Right hindlimb (tissue), 1 donor: ENCODE results near the gene TMEM169.
"Not testable (repeated sequence)": the region's sequence is repeated elsewhere in the genome, so short reads cannot be mapped to it uniquely, and the experiment has no call there.

ENCODE experiments used
- DNase-seq: peaks from one replicate; pipeline ENCODE4 v3.0.0-alpha.2; 2018

Gene TMEM169

DNA sequence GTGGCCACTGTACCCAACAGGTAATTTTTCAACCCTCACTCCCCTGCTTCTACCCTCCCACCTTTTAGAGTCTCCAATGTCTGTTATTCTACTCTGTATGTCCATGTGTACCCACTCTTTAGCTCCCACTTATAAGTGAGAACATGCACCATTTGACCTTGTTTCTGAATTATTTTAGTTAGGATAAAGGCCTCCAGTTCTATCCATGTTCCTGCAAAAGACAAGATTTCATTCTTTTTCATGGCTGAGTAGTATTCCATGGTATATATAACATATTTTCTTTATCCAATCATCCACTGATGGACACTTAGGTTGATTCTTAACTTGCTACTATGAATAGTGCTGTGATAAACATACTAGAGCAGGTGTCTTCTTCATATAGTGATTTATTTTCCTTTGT lies 9.2 kb upstream of the TMEM169 start:
- DNase-seq = no peak

DNA sequence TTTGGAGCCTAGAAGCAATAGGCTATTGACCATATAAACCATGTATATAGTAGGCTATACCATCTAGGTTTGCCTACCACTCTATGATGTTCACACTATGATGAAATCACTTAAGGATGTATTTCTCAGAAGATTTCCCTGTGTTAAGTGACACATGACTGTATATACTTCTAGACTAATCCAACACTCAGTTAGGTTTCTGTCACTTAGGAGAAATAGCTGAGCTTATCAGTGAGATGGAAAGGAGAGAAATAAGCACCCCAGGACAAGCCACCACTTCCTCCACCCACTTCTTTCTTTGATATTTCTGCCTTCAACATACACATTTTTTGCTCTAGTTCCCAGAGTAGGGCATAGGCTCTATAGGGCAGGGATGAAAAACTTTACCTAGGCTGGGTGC lies 7.9 kb upstream of the TMEM169 start:
- no peak for DNase-seq

DNA sequence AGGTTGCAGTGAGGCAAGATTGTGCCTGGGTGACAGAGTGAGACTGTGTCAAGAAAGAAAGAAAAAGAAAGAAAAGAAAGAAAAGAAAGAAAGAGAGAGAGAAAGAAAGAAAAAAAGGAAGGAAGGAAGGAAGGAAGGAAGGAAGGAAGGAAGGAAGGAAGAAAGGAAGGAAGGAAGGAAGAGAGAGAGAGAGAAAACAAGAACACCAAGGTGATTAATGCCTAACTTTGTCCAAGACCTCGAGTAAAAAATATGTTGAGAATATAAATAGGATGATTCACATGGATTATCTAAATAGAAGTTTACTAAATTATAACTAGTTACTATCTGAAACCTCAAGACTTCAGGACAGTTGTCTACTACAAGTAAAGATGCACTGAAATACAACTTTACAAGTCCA lies 7.3 kb upstream of the TMEM169 start:
- no peak for DNase-seq

DNA sequence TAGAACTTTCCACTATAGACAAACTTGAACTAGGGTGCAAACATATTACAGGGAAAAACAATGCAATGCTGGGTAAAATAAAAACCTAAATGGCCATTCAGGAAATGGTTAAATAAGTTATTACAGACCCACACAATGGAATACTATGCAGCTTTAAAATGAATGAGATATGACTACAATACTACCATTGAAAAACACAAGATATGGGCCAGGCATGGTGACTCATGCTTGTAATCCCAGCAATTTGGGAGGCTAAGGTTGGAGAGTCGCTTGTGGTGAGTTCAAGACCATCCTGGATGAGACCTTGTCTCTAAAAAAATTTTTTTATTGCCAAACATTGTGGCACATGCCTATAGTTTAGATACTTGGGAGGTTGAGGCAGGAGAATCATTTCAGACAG lies 6.9 kb upstream of the TMEM169 start:
- DNase-seq = no peak

DNA sequence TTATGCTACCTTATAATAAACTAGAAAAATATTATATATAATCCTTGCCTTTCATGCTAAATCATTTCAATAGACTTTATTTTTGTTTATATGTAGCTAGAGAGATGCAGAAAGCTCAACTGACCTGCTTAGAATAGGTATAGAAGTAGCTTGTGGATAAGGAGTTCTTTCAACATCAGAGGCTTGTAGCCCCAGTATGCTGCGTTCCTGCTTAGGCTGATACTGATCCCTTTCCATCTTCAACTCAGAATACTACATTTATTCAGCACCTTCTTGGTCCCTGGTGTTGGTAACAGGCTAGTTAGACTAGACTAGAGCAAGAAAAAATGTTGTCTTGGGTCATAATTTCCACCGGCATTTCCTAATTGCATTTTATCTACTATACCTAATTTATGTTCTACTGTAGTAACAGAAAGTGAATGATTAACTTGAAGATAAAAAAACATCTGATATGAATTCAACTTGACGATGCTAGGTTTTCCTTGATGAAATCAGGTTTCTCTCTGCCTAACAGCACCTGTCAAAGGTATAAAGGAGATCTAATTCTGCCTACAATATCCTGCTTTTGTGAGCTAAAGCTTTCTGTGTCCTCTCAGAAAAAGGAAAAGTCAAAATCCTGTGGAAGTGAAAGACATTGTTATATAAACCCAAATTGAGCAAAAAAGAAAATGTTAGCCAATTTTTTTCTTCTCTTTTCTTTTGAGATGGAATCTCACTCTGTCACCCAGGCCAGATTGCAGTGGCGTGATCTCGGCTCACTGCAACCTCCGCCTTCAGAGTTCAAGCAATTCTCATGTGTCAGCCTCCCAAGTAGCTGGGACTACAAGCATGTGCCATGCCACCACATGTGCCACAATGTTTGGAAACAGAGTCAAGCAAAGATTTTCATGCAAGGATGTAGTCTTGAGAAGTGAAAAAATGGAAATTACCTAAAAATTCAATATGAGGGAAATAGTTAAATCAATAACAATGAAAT lies 5.9 kb upstream of the TMEM169 start:
- no peak for DNase-seq

DNA sequence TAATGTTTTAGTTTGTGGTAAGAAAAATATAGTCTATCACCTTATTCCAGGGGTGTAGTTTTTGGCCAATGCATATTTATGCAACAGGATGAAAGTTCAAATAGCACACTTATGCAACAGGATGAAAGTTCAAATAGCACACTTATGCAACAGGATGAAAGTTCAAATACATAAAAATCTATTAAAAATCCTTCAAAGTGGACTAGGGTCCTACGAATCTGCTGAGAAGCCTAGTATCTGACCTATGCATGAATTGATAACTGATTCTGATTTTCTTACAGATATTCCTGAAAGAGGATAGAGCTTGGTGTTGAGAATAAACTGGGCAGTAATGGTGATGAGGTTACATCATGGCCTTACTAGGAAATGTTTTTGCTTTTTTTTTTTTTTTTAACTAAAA lies 2.9 kb upstream of the TMEM169 start:
- DNase-seq = no peak

DNA sequence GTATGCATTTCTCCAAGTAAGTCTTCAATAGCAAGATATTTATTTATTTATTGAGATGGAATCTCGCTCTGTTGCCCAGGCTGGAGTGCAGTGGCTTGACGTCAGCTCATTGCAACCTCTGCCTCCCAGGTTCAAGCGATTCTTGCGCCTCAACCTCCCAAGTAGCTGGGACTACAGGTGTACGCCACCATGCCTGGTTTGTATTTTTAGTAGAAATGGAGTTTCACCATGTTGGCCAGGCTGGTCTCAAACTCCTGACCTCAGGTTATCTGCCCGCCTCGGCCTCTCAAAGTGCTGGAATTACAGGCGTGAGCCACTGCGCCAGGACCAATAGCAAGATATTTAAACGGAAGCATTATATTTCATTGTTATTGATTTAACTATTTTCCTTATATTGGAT lies 1.7 kb upstream of the TMEM169 start:
- not testable (repeated sequence) for DNase-seq

DNA sequence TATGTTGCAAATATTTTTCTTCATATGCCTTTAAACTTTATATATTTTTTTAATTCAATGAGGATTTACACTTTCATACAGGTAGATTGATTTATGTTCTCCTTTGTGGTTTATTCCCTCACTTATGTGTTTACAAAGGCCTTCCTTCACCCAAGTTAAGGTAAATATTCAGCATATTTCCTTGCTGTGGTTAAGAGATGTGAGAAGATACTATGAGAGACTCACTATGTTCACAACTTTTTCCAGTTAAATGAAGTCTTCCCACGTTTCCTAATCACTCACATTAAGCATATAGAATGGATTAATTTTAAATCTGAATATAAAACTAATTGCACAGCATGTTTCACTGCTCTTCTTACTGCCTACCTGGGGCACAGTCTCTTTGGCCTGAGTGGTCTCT lies 707 bp upstream of the TMEM169 start:
- no peak for DNase-seq

DNA sequence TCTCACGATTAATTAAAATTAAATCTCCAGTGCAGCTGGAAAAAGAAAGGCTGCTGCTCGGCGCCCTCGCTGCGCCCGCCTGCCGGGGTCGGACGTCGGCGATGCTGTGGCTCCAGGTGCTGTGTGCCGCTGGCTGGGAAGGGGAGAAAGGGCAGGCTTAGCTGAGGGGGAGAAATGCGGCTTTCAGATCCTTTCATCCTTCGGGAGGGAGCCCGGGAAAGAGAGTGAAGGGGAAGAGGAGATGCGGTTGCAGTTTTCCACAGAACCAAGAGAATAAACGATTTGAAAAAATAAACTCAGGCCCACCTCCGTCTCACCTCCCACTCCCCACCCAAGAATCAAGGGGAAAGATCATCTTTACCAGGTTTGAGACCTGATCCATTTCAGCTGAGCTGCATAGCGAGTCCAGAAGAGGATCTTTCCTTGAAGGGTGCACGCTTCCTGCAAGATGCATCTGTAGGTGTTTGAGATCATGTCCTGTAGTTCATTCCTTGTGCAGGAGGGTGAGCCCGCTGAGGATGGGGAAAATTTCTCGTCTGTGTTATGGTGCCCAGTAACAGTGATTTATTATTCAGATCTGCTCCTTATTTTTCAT lies 495 bp downstream of the TMEM169 start:
- DNase-seq = peak; percentile 20

DNA sequence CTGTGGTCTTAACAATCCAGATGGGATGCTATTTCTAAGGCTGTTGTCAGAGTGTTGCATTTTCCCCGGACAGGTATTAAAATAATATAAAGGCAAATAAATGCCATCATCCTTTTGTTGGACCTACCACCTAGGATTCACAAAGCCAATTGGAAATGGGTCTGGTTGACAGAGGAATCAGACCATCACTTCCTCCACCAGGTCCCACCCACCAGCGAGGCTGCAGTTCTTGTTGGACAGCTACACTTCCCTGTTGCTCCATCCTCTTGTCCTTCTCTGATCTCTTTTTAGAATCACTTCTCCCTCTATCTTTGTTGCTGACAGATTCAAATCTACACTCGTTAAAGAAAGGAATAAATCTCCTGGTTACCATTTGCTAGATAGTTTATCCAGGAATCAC lies 1.1 kb downstream of the TMEM169 start:
- no peak for DNase-seq

DNA sequence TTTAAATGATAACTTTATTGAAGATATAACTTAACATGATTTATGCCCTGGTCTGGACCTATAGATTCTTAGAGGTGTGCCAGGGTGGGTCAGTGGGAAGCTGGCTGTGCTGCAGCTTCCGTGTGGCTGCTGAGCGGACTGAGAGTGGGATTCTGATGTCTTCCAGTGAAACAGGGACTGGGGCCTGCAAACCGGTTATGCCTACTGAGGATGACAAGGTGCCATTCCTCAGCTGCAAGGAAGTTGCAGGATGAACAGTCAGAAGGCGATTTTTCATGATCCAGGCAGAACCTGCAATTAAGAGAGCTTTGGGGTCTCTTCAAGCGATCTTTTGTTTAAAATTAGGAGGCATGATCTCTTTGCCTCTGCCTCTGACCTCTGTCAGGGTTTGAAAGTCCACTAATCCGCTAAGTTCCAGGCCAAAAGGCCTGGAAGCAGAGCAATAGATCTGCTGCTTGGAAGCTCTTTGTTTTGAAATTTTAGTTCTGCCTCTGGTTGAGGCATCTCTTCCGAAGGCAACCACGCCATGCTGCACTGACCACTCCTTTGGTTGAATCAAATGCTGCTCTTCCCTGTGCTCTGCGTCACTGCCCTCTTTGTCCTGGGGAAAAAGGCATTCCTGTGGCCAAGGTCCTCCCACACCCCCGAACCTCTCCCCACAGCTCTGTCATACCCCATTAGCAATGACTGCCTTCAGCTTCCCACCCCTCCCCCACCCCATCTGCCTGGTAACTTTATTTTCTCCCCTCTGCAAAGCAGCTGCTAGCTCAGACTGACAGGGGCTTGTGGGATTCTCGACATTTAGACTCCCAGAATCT lies 2.0 kb downstream of the TMEM169 start:
- peak; percentile 60 for DNase-seq

DNA sequence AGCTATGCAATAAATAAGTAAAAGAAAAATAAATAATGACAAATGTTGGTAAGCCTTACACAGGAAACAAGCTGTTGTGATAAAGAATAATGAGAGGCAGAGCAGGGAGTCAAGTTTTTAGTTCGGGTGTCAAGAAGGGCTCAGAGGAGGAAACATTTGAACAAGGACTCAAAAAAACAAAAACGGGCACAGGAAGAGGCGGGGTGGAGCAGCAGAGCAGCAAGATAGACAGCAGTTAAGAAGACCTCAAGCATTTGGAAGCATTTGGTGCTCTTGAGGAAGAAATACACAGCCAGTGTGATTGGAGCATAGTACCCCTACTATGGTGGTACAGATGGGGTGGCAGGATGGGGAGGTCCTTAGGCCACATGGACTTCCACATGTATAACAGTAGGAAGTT lies 2.8 kb downstream of the TMEM169 start:
- DNase-seq = no peak

DNA sequence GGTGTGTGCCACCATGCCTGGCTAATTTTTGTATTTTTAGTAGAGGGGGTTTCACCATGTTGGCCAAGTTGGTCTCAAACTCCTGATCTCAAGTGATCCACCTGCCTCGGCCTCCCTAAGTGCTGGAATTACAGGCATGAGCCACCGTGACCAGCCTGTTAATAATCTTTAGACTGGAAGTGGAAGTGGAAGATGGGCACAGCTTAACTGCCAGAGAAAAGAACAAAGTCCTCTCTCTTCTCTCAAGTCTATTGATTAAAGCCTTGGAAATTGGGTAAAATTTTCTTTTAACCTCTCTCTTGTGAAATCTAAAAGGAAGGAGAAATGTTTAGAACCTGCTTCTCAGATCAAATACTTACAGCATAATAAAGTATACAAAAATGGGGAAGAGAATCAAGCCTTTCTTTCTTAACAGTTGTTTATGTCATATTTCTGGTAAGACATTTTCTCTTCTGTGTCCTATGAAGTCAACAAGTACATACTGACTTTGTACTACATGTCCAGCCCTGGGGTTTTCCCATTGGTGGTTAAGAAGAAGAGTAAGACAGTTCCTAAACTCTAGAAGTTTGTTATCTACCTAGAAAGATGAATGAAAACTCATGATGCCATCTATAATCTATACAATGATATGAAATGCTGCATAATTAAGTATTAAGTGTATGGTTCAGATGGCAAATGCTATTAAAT lies 4.6 kb downstream of the TMEM169 start:
- DNase-seq = no peak

DNA sequence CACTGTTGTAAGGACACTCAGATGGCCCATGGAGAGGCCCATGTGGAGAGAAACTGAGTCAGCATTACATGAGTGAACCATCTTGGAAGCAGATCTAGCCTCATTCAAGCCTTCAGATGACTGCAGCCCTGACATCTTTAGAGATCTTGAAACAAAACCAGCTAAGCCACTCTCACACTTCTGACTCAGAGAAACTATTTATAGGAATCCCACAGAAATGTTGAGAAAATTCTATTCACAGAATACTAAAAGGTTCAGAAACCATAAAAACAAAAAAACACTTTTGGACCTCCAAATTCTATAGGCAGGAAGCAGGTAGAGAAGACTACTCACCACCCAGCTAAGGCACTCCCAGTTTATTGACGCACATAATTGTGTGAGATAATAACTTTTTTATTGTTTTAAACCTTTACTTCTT lies 8.7 kb downstream of the TMEM169 start:
- no peak for DNase-seq

DNA sequence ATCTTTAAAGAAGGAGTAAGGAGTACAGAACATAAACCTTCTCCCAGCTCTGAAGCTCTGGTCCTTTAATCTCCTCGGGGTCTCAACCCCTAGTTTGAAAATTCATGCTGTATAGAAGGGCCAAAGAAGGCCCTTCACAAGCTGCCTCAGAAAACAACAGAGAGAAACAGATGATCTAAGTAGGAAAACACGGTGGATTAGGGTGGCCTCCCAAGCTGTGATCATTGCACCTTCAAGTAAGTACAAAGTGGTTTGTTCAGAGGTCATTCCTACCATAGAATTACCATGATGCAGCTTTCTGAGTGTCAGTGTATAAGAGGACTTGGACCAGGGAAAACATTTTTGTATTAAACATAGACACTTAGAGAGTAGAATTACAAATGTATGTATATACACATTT lies 10.9 kb downstream of the TMEM169 start:
- no peak for DNase-seq

DNA sequence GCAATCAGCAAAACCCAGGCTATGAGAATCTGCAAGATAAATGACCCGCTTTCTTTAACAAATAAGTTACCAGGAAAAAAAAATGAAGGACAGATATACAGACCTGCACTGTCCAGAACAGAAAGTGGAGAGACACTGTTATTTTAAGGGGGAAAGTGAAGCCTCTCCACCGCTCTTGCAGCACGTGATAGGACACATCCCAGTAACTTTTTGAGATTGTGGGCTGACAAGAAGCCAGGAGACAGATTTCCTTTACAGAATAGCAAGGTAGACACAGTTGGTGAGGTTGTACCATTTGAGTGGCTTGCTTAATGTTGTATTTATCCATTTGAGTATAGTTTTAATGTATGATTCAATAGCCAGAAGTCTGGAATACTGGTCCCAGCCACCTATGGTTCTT lies 13.0 kb downstream of the TMEM169 start:
- DNase-seq = no peak

DNA sequence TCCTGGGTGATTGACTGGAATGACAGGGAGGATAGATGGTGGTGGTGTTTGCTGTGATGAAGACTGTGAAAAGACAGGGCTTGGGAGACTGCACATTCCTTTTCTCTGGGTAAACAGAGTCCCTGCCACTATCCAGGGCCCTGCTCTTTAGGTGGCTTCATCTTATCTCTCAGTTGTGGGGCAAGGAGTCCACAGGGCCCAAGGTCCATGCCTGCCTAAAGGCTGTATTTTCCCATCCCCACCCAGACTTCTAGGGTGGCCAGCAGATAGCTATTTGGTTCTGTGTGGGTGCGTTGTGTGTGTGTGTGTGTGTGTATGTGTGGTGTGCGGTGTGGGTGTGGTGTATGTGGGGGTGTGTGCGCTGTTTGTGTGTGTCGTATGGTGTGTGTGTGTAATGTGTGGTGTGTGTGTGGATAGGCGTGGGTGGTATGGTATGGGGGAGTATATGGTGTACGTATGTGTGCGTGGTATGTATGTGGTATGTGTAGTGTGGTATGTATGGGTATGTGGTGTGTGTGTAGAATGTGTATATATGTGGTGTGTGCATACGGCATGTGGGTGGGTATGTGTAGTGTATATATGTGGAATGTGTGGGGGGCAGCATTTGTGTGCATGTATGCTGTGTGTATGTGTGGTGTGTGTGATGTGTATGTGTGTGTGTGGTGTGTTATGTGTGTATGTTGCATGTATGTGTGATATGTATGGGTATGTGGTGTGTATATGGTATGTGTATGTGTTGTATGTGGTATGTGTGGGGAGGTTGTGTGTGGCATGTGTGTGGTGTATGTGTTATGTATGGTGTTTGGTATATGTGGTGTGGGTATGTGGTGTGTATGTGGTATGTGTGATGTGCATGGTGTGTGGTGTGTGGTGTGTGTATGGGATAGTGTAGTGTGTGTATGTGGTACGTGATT lies 17.0 kb downstream of the TMEM169 start:
- no peak for DNase-seq

DNA sequence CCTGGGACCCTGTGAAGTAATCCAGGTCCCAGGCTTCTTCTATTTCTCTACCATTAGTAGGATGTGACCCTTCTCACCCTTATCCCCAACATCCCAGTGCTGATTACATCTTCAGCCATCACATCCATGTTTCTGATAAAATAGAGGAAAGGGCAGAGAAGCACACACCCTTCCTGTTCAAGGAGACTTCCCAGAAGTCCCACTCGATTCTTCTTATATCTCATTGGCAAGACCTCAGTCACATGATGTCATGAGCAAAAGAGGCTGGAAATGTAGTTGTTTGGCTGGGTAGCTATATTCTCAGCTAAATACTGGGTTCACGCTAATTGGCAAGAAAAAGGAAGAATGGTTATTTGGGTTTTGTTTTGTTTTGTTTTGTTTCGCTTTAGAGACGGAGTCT lies 19.4 kb downstream of the TMEM169 start:
- DNase-seq = no peak

DNA sequence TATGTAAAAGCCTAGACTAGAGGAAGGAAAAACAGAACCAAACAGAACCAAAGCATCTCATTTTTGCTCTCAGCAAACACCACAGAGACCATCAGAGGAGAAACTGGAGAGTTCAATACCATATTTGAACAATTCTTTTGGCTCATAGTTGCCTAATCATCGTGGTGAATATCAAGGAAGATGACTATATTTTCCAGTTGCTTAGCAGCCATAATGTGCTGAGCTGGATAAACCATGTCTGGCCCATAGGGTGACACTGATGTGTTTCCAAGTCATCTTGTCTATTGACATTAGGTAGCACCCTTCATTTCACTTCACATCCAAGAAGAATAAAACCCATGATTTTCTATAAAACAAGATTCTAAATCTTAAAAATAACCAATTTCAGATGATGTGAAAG lies 21.5 kb downstream of the TMEM169 start:
- no peak for DNase-seq

DNA sequence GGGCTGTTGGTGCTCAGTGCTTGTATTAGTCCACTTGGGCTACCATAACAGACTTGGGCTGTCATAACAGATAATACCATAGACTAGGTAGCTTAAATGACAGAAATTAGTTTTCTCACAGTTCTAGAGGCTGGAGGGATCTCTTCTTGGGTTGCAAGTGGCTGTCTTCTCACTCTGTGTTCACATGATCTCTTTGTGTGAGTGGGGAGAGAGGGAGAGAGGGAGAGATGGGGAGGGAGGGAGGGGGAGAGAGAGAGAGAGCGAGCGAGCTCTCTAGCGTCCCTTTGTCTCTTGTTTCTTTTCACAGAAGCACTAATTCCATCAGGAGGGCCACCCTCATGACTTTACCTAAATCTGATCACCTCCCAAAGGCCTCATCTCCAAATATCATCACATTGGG lies 23.0 kb downstream of the TMEM169 start:
- no peak for DNase-seq

DNA sequence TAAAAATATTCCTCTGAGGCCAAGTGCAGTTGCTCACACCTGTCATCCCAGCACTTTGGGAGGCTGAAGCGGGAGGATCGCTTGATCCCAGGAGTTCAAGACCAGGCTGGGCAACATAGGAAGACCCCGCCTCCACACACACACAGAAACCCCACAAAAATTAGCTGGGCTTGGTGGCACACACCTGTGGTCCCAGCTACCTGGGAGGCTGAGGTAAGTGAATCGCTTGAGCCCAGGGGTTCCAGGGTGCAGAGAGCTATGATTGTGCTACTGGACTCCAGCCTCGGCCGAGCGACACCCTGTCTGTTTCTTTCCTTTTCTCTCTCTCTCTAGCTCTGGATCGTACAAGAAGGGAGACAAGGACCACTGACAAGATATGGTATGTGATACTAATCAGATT lies 25.6 kb downstream of the TMEM169 start:
- no peak for DNase-seq

DNA sequence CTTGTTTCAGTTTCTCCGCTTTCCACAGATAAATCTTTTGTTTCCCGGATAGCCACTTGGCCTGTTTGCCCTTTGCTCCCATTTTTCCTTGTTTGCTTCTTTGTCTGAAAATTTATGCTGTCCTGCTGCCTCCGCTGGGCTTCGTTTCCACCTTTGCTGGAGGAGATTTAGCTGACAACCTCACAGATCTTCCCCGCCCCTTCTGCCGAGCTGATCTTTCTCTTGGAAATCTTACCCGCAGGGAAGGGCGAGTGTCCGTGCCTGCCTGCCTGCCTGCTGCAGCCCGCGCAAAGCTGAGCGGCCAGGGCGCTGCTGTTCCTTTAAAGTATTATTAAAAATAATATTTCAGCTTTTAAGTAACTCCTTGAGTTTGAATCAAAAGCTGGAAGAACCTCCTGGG lies 26.0 kb downstream of the TMEM169 start:
- DNase-seq = peak; percentile 24
